ENCODE results near the gene PKP1. TPM values are rescaled to one million over a fixed set of nuclear protein-coding genes. Genes with fewer than 3 reads are reported as not detected.
A peak's percentile ranks its signal among the peaks of the same experiment; 100 is the strongest.

The PKP1 gene
- total RNA-seq, 1 experiment from 2014 or later = 0.30 TPM

DNA sequence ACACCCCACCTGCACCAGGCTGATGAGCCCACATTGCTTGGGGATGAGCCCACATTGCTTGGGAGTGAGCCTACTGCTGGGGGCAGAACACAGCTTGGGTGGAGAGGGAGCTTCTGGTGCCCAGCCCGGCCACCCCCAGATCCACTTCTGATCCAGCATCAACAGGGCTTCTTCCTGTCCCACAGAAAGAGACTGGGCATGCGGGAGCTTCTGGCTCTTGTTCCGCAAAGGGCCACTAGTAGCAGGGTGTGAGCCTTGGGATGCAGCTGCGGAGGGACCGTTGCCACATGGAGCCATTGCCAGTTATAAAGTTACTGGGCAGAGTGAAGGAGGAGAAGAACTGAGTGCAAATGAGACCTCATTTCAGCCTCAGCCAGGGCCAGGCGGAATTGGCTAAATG is 36.3 kb downstream of the PKP1 start:
- H3K36me3 Mint-ChIP-seq (ENCODE audit: insufficient read depth, unreplicated experiment) = no peaks in the 10 kb centered on the region
- CTCF ChIA-PET = interaction anchor here (0.8 to 26.0 kb wide), 9 partner anchors 9 to 193 kb away, joined by 3 to 445 read pairs (median 5); no protein-coding TSS in a partner anchor
- TF ChIP-seq, protein P1, sequence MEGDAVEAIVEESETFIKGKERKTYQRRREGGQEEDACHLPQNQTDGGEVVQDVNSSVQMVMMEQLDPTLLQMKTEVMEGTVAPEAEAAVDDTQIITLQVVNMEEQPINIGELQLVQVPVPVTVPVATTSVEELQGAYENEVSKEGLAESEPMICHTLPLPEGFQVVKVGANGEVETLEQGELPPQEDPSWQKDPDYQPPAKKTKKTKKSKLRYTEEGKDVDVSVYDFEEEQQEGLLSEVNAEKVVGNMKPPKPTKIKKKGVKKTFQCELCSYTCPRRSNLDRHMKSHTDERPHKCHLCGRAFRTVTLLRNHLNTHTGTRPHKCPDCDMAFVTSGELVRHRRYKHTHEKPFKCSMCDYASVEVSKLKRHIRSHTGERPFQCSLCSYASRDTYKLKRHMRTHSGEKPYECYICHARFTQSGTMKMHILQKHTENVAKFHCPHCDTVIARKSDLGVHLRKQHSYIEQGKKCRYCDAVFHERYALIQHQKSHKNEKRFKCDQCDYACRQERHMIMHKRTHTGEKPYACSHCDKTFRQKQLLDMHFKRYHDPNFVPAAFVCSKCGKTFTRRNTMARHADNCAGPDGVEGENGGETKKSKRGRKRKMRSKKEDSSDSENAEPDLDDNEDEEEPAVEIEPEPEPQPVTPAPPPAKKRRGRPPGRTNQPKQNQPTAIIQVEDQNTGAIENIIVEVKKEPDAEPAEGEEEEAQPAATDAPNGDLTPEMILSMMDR (IDR thresholded peaks at IDR 0.05; ENCODE audit: unreplicated experiment) = no peak

GRCh38 chr1:201320168-201320788 is 37.0 kb downstream of the PKP1 start:
- BruUV-seq (replicated peaks) = no TSS peak
- intact Hi-C loops (cut with micrococcal nuclease) = no loop called here
- CTCF ChIA-PET = interaction anchor here (0.8 to 26.0 kb wide), 9 partner anchors 9 to 192 kb away, joined by 3 to 445 read pairs (median 4); no protein-coding TSS in a partner anchor

More for the DNA sequence above, 36.3 kb downstream of the PKP1 start:
- Mint-ChIP-seq H3K27me3 (ENCODE audit: insufficient read depth, unreplicated experiment) (no peaks in the 10 kb centered on the region), H3K4me3 (ENCODE audit: unreplicated experiment) (no peak overlapping the region), H3K9me3 (ENCODE audit: unreplicated experiment) (no peaks in the 10 kb centered on the region), H3K27ac (ENCODE audit: low read depth, unreplicated experiment) (peak overlapping the region; percentile 78), H3K4me1 (ENCODE audit: insufficient read depth, unreplicated experiment) (peaks cover 24% of the 10 kb centered on the region)
- DNase-seq (ENCODE audit: unreplicated experiment) = no peak
- no TSS peak for BruUV-seq (replicated peaks)
- POLR2A ChIA-PET = interaction anchor here (0.6 to 42.9 kb wide), 7 partner anchors 8 to 77 kb away, joined by 3 to 3819 read pairs (median 4); partner anchors contain the start of gene PKP1
- intact Hi-C loops (cut with micrococcal nuclease) = no loop called here

DNA sequence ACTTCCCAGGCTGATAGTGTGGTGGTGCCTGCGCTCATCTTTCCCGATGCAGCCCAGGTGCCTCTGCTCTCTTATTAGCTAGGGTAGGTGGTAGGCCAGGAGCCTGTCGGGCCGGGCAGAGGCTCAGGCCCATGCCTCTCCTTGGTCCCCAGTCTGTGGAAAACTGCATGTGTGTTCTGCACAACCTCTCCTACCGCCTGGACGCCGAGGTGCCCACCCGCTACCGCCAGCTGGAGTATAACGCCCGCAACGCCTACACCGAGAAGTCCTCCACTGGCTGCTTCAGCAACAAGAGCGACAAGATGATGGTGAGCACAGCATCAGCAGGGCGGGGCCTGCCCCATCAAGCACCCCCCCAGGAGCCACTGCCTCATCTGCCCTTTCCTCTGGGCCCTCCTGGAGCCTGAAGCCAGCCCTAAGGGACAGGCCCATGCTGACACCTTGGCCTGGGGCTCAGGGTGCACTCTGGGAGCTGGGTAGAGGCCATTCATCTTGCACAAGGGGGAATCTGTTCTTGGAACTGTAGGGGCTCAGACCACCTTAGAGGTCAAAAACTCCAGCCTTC is 38.6 kb downstream of the PKP1 start:
- no peaks in the 10 kb centered on the region for H3K36me3 Mint-ChIP-seq (ENCODE audit: insufficient read depth, unreplicated experiment)
- H3K27ac Mint-ChIP-seq (ENCODE audit: low read depth, unreplicated experiment) = no peak overlapping the region
- intact Hi-C loops (cut with micrococcal nuclease) = no loop called here
- H3K4me3 Mint-ChIP-seq (ENCODE audit: unreplicated experiment) = no peak overlapping the region
- ChIA-PET CTCF (interaction anchor here (0.6 to 1.8 kb wide), 8 partner anchors 8 to 41 kb away, joined by 3 to 4 read pairs (median 4); partner anchors contain the start of gene PKP1), POLR2A (interaction anchor here (1.0 to 2.3 kb wide), 3 partner anchors 9 to 32 kb away, joined by 3 to 7 read pairs (median 4); no protein-coding TSS in a partner anchor)
- peaks cover 24% of the 10 kb centered on the region for H3K4me1 Mint-ChIP-seq (ENCODE audit: insufficient read depth, unreplicated experiment)
- DNase-seq (ENCODE audit: unreplicated experiment) = no peak
- no peaks in the 10 kb centered on the region for H3K27me3 Mint-ChIP-seq (ENCODE audit: insufficient read depth, unreplicated experiment)
- TF ChIP-seq, protein P1 (IDR thresholded peaks at IDR 0.05; ENCODE audit: unreplicated experiment) = no peak
- no TSS peak for BruUV-seq (replicated peaks)
- no peaks in the 10 kb centered on the region for H3K9me3 Mint-ChIP-seq (ENCODE audit: unreplicated experiment)

More at GRCh38 chr1:201320168-201320788, 37.0 kb downstream of the PKP1 start:
- Mint-ChIP-seq H3K27ac (ENCODE audit: low read depth, unreplicated experiment) (no peak overlapping the region), H3K4me1 (ENCODE audit: insufficient read depth, unreplicated experiment) (peaks cover 24% of the 10 kb centered on the region), H3K4me3 (ENCODE audit: unreplicated experiment) (no peak overlapping the region), H3K9me3 (ENCODE audit: unreplicated experiment) (no peaks in the 10 kb centered on the region), H3K27me3 (ENCODE audit: insufficient read depth, unreplicated experiment) (no peaks in the 10 kb centered on the region), H3K36me3 (ENCODE audit: insufficient read depth, unreplicated experiment) (no peaks in the 10 kb centered on the region)
- POLR2A ChIA-PET = interaction anchor here (0.6 to 42.9 kb wide), 3 partner anchors 9 to 77 kb away, joined by 4 to 3819 read pairs (median 6); partner anchors contain the start of gene PKP1
- DNase-seq (ENCODE audit: unreplicated experiment) = no peak
- TF ChIP-seq, protein P1 (IDR thresholded peaks at IDR 0.05; ENCODE audit: unreplicated experiment) = no peak

Measured in MCF 10A (cell line).